H1 (cell line): ENCODE measurements around the gene SPOPL. TPM values are rescaled to one million over a fixed set of nuclear protein-coding genes. Genes with fewer than 3 reads are reported as not detected.

Source experiments
- CTCF ChIA-PET: fragments of 300-600 bp; sonication (Branson Sonifier 250); formaldehyde crosslinking; loops from one replicate; lab custom pipeline; 2021; ENCODE audit not compliant: partially characterized antibody; lab: Charles Lee
- POLR2A ChIA-PET: fragments of 300-600 bp; sonication (Branson Sonifier 250); formaldehyde crosslinking; loops from one replicate; lab custom pipeline; 2021; ENCODE audit warnings: inconsistent platforms; ENCODE audit not compliant: partially characterized antibody; lab: Charles Lee
- DNase-seq, 2 experiments: peaks; one replicate each; pipeline versions ENCODE4 v3.0.0 to v3.0.0-alpha.2; 2010 to 2022; ENCODE audit warnings: low spot score in 2 of 2, low read depth in 1 of 2, mixed read lengths in 1 of 2
- FAIRE-seq: peaks from 2 replicates; lab custom pipeline; 2011; peaks lifted over from hg19 to GRCh38; lab: Jason Lieb, UNC
- H2AFZ ChIP-seq: 2 replicates; pipeline ENCODE4 v1.8.1; 2012; ENCODE audit warnings: low read length, inconsistent platforms
- H2AK5ac ChIP-seq: 2 replicates; pipeline ENCODE4 v1.6.1; 2013; ENCODE audit warnings: low read depth, low read length
- H2BK120ac ChIP-seq: replicated peaks from 2 replicates; pipeline ENCODE3; 2013; ENCODE audit warnings: low read depth, low read length, inconsistent platforms
- H2BK12ac ChIP-seq: 2 replicates; pipeline ENCODE4 v1.6.1; 2013; ENCODE audit warnings: low read depth, low read length
- H2BK15ac ChIP-seq: 2 replicates; pipeline ENCODE4 v1.6.1; 2013; ENCODE audit warnings: low read length
- H2BK20ac ChIP-seq: 2 replicates; pipeline ENCODE4 v1.6.1; 2013; ENCODE audit warnings: low read length
- H2BK5ac ChIP-seq: 2 replicates; pipeline ENCODE4 v1.6.1; 2013; ENCODE audit warnings: low read depth, low read length
- H3K14ac ChIP-seq: 2 replicates; pipeline ENCODE4 v1.6.1; 2013; ENCODE audit warnings: inconsistent platforms; ENCODE audit not compliant: insufficient read length
- H3K18ac ChIP-seq: 2 replicates; pipeline ENCODE4 v1.6.1; 2013; ENCODE audit warnings: low read length; ENCODE audit errors: extremely low read depth
- H3K23ac ChIP-seq: 2 replicates; pipeline ENCODE4 v1.6.1; 2013; ENCODE audit warnings: inconsistent platforms; ENCODE audit not compliant: insufficient read length
- H3K23me2 ChIP-seq: 2 replicates; pipeline ENCODE4 v1.6.1; 2013; ENCODE audit warnings: low read depth, low read length
- H3K27ac ChIP-seq: 2 replicates; pipeline ENCODE4 v1.6.1; 2011; ENCODE audit warnings: low read depth, low read length, inconsistent platforms
- H3K27me3 ChIP-seq, 4 experiments: replicated peaks in 1 of 4; 1 replicate in 1 of 4; 2 replicates in 3 of 4; pipeline versions ENCODE4 v1.6.1 to v1.8.1; 2011 to 2013; ENCODE audit warnings: low read length in 3 of 4, mild to moderate bottlenecking in 3 of 4, inconsistent platforms in 2 of 4, mixed read lengths in 2 of 4, moderate library complexity in 1 of 4; ENCODE audit not compliant: control insufficient read depth in 3 of 4, insufficient read depth in 3 of 4; ENCODE audit errors: extremely low read depth in 1 of 4
- H3K36me3 ChIP-seq, 4 experiments: 2 replicates each; pipeline versions ENCODE4 v1.6.1 to v1.8.1; 2011 to 2013; ENCODE audit warnings: mild to moderate bottlenecking in 4 of 4, low read length in 3 of 4, moderate library complexity in 2 of 4, control low read depth in 1 of 4, inconsistent platforms in 1 of 4; ENCODE audit not compliant: insufficient read depth in 4 of 4, control insufficient read depth in 2 of 4
- H3K4ac ChIP-seq: replicated peaks from 2 replicates; pipeline ENCODE3; 2013; ENCODE audit warnings: low read length, low read depth, mixed read lengths, inconsistent platforms; ENCODE audit not compliant: insufficient read length
- H3K4me1 ChIP-seq, 4 experiments: replicated peaks in 1 of 4; 1 replicate in 1 of 4; 2 replicates in 3 of 4; pipeline versions ENCODE4 v1.6.1 to v1.8.1; 2011 to 2013; ENCODE audit warnings: low read length in 3 of 4, inconsistent platforms in 2 of 4, mixed read lengths in 1 of 4; ENCODE audit not compliant: insufficient read depth in 4 of 4, control insufficient read depth in 3 of 4
- H3K4me2 ChIP-seq, 2 experiments: 2 replicates each; pipeline versions ENCODE4 v1.6.1 to v1.8.1; 2011 to 2013; ENCODE audit warnings: low read depth in 2 of 2, low read length in 2 of 2, control low read depth in 1 of 2, inconsistent platforms in 1 of 2, mild to moderate bottlenecking in 1 of 2; ENCODE audit not compliant: insufficient read depth in 1 of 2
- H3K4me3 ChIP-seq, 4 experiments: fragments of 200-600, 300-600 bp in 1 of 4; sonication (generic), shearing (Covaris generic), sonication (Bioruptor Twin) in 1 of 4; 2 replicates each; pipeline versions ENCODE4 v1.5.1 to v1.8.1; 2011 to 2016; ENCODE audit warnings: low read length in 4 of 4, low read depth in 3 of 4, control low read depth in 2 of 4, inconsistent platforms in 2 of 4, mild to moderate bottlenecking in 2 of 4, mixed read lengths in 1 of 4, moderate library complexity in 1 of 4; ENCODE audit not compliant: insufficient read depth in 2 of 4; ENCODE audit errors: extremely low read depth in 1 of 4
- H3K56ac ChIP-seq: replicated peaks from 2 replicates; pipeline ENCODE3; 2013; ENCODE audit warnings: low read depth, mild to moderate bottlenecking, mixed read lengths, low read length, inconsistent platforms; ENCODE audit not compliant: insufficient read length
- H3K79me1 ChIP-seq: 2 replicates; pipeline ENCODE4 v1.6.1; 2013; ENCODE audit warnings: low read depth, low read length, control low read depth
- H3K79me2 ChIP-seq, 2 experiments: 2 replicates each; pipeline versions ENCODE4 v1.6.1 to v1.8.1; 2012 to 2013; ENCODE audit warnings: low read length in 2 of 2, mild to moderate bottlenecking in 2 of 2, inconsistent platforms in 1 of 2; ENCODE audit not compliant: insufficient read depth in 2 of 2, control insufficient read depth in 1 of 2
- H3K9ac ChIP-seq, 4 experiments: replicated peaks in 1 of 4; 1 replicate in 1 of 4; 2 replicates in 3 of 4; pipeline versions ENCODE4 v1.6.1 to v1.8.1; 2011 to 2013; ENCODE audit warnings: low read depth in 3 of 4, low read length in 3 of 4, control low read depth in 2 of 4, mild to moderate bottlenecking in 2 of 4, moderate library complexity in 2 of 4, inconsistent platforms in 1 of 4; ENCODE audit errors: extremely low read depth in 1 of 4
- H3K9me3 ChIP-seq, 2 experiments: 2 replicates each; pipeline versions ENCODE4 v1.6.1 to v1.8.1; 2012 to 2013; ENCODE audit warnings: mild to moderate bottlenecking in 2 of 2, moderate library complexity in 2 of 2, control low read depth in 1 of 2, inconsistent platforms in 1 of 2, low read depth in 1 of 2, low read length in 1 of 2, mixed read lengths in 1 of 2; ENCODE audit not compliant: insufficient read depth in 2 of 2
- H4K20me1 ChIP-seq, 2 experiments: replicated peaks in 1 of 2; 2 replicates each; pipeline versions ENCODE3 to v1.8.1; 2011 to 2013; ENCODE audit warnings: inconsistent platforms in 2 of 2, low read length in 2 of 2, mild to moderate bottlenecking in 1 of 2; ENCODE audit not compliant: insufficient read depth in 2 of 2, control insufficient read depth in 1 of 2
- H4K5ac ChIP-seq: 2 replicates; pipeline ENCODE4 v1.6.1; 2013; ENCODE audit warnings: low read length, low read depth, mixed read lengths, inconsistent platforms; ENCODE audit not compliant: insufficient read length
- H4K8ac ChIP-seq: 2 replicates; pipeline ENCODE4 v1.8.0; 2013; ENCODE audit warnings: mild to moderate bottlenecking, moderate library complexity, low read length, inconsistent platforms; ENCODE audit not compliant: insufficient read depth; ENCODE audit errors: extremely low read depth
- H4K91ac ChIP-seq: replicated peaks from 2 replicates; pipeline ENCODE3; 2013; ENCODE audit warnings: low read length, mixed read lengths, inconsistent platforms; ENCODE audit not compliant: insufficient read length
- CREB1 ChIP-seq: IDR thresholded peaks from 2 replicates; pipeline ENCODE4 v1.6.1; 2012; ENCODE audit warnings: inconsistent platforms
- CTBP2 ChIP-seq: IDR thresholded peaks from 2 replicates; pipeline ENCODE4 v1.7.0; 2011; ENCODE audit warnings: borderline replicate concordance, mild to moderate bottlenecking, moderate library complexity, mixed read lengths, low read length; ENCODE audit not compliant: insufficient read depth, insufficient read length
- EP300 ChIP-seq, 2 experiments: IDR thresholded peaks; 1 replicate in 1 of 2; 2 replicates in 1 of 2; pipeline ENCODE4 v1.6.1; 2011 to 2012; ENCODE audit warnings: low read depth in 2 of 2, low read length in 2 of 2, mild to moderate bottlenecking in 2 of 2, borderline replicate concordance in 1 of 2, inconsistent platforms in 1 of 2, moderate library complexity in 1 of 2
- FOSL1 ChIP-seq: IDR thresholded peaks from 2 replicates; pipeline ENCODE4 v1.6.1; 2011; ENCODE audit warnings: mild to moderate bottlenecking, low read depth, low read length, moderate library complexity; ENCODE audit not compliant: insufficient read depth
- KDM1A ChIP-seq: fragments of 200-600, 300-600 bp; sonication (generic); IDR thresholded peaks from 2 replicates; pipeline ENCODE4 v1.7.1; 2016; ENCODE audit warnings: mild to moderate bottlenecking, low read length, borderline replicate concordance
- KDM4A ChIP-seq: IDR thresholded peaks from one replicate; pipeline ENCODE4 v1.7.1; 2012; ENCODE audit warnings: low read depth, mild to moderate bottlenecking, moderate library complexity, low read length, inconsistent platforms; ENCODE audit not compliant: severe bottlenecking
- KDM5A ChIP-seq: fragments of 200-600 bp; IDR thresholded peaks from 2 replicates; pipeline ENCODE4 v1.7.1; 2012; ENCODE audit warnings: mild to moderate bottlenecking, low read length, inconsistent platforms, mixed read lengths
- NRF1 ChIP-seq: IDR thresholded peaks from 2 replicates; pipeline ENCODE4 v1.6.1; 2011; ENCODE audit warnings: mild to moderate bottlenecking, low read depth, low read length, improper control_type of control experiment
- POLR2AphosphoS5 ChIP-seq: IDR thresholded peaks from 2 replicates; pipeline ENCODE4 v1.6.1; 2011; ENCODE audit warnings: low read depth, low read length
- SP1 ChIP-seq: IDR thresholded peaks from 2 replicates; pipeline ENCODE4 v1.6.1; 2011; ENCODE audit warnings: low read depth, low read length
- SRF ChIP-seq: IDR thresholded peaks from 2 replicates; pipeline ENCODE4 v1.6.1; 2011; ENCODE audit warnings: mild to moderate bottlenecking, low read depth, low read length, moderate library complexity
- TEAD4 ChIP-seq: IDR thresholded peaks from 2 replicates; pipeline ENCODE4 v1.6.1; 2012; ENCODE audit warnings: low read depth, low read length, inconsistent platforms, mixed read lengths
- WGBS, 2 experiments: shearing (Covaris generic) in 1 of 2; methylation state at CpG; one replicate each; pipeline versions ENCODE4 v1.1.6 to v1.1.7; 2013 to 2015; ENCODE audit warnings: low lambda C conversion rate in 2 of 2, mixed read lengths in 2 of 2, inconsistent platforms in 1 of 2, low coverage in 1 of 2, missing lambda C conversion rate in 1 of 2; ENCODE audit not compliant: insufficient replicate concordance in 2 of 2, insufficient coverage in 1 of 2, insufficient read length in 1 of 2; ENCODE audit errors: extremely low coverage in 1 of 2, missing lambda C conversion rate in 1 of 2; 5-methylcytosine and 5-hydroxymethylcytosine counted together
- polyA plus RNA-seq, 7 experiments: library from polyadenylated mRNA; depleted of rRNA in 3 of 7; stranded (reverse) in 5 of 7; unstranded in 2 of 7; fragments of >200 nt in 5 of 7; fragments of 200-250 nt in 2 of 7; gene quantifications; 1 replicate in 5 of 7; 2 replicates in 1 of 7; 4 replicates in 1 of 7; pipeline versions ENCODE4 v1.2.1 to v1.2.3, GENCODE V29; 2011 to 2013; ENCODE audit warnings: missing spikeins in 2 of 7, mixed read lengths in 2 of 7
- total RNA-seq: library from RNA; stranded (reverse); fragmentation: NEBNext Ultra II Directional; extraction: Animal tissue kit (Norgen Biotek cat#: 25700); gene quantifications from 2 replicates; pipeline ENCODE4 v1.2.1, GENCODE V29; 2021
- TF ChIP-seq, protein P1 (sequence below): IDR thresholded peaks from 2 replicates; pipeline ENCODE4 v1.6.1; 2011; ENCODE audit warnings: low read length, improper control_type of control experiment

Gene SPOPL
- total and polyA plus RNA-seq, 2 of the 8 experiments (the other 6 are each of a cell fraction or from before 2014, with no cell fraction given): 1.9 to 14.5 TPM

- H3K27me3 ChIP-seq: no peaks in the 10 kb centered on the region
- H4K20me1 ChIP-seq: no peaks in the 10 kb centered on the region
- 90% methylated on average over 3 of the region's 3 CpGs; no CpG with 5 or more reads in 1 of the 2 experiments for WGBS, 2 experiments
- TF ChIP-seq CREB1: no peak
- no peak for TF ChIP-seq TEAD4
- no peak for TF ChIP-seq SRF
- TF ChIP-seq KDM1A: no peak
- no peak for TF ChIP-seq KDM5A
- TF ChIP-seq KDM4A: no peak
- TF ChIP-seq FOSL1: no peak
- TF ChIP-seq POLR2AphosphoS5: no peak
- no peak for TF ChIP-seq EP300 (IDR thresholded peaks at IDR 0.05; ENCODE audit: borderline replicate concordance in 1 of 2, low read depth in 2 of 2, low read length in 2 of 2)
- no peak for TF ChIP-seq SP1
- no peak for TF ChIP-seq NRF1
- no peak for TF ChIP-seq CTBP2
- TF ChIP-seq, protein P1, sequence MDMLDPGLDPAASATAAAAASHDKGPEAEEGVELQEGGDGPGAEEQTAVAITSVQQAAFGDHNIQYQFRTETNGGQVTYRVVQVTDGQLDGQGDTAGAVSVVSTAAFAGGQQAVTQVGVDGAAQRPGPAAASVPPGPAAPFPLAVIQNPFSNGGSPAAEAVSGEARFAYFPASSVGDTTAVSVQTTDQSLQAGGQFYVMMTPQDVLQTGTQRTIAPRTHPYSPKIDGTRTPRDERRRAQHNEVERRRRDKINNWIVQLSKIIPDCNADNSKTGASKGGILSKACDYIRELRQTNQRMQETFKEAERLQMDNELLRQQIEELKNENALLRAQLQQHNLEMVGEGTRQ: no peak
Measured at GRCh38 chr2:138550670-138551287, 49.2 kb downstream of the SPOPL start.

More at GRCh38 chr2:138550670-138551287, 49.2 kb downstream of the SPOPL start:
- no peak overlapping the region for H2AK5ac ChIP-seq
- no peak overlapping the region for H2BK5ac ChIP-seq
- ChIA-PET CTCF (no interaction called here), POLR2A (no interaction called here)
- peaks cover 0 to 4% (median 0%) of the 10 kb centered on the region in 4 experiments; a peak in 3 of 8 replicates for H3K36me3 ChIP-seq
- H3K14ac ChIP-seq: no peak overlapping the region
- H3K23me2 ChIP-seq: no peaks in the 10 kb centered on the region
- no peak overlapping the region for H4K91ac ChIP-seq
- no peak overlapping the region for H3K4me3 ChIP-seq
- no peak overlapping the region for H4K5ac ChIP-seq
- H3K23ac ChIP-seq: no peak overlapping the region
- H3K4ac ChIP-seq: no peak overlapping the region
- H2BK15ac ChIP-seq: no peak overlapping the region
- H3K9ac ChIP-seq: no peak overlapping the region
- no peak overlapping the region for H2AFZ ChIP-seq
- no peak for FAIRE-seq
- H3K56ac ChIP-seq: no peak overlapping the region
- H4K8ac ChIP-seq: no peak overlapping the region
- H3K4me2 ChIP-seq: no peak overlapping the region
- H2BK20ac ChIP-seq: no peak overlapping the region
- DNase-seq: no peak
- H2BK12ac ChIP-seq: no peak overlapping the region
- H3K79me1 ChIP-seq: no peaks in the 10 kb centered on the region
- no peak overlapping the region for H3K18ac ChIP-seq
- H3K79me2 ChIP-seq: peaks cover 0 to 30% of the 10 kb centered on the region in 2 experiments; a peak in 2 of 4 replicates
- H3K4me1 ChIP-seq: no peaks in the 10 kb centered on the region
- no peak overlapping the region for H2BK120ac ChIP-seq
- H3K9me3 ChIP-seq: no peaks in the 10 kb centered on the region
- no peak overlapping the region for H3K27ac ChIP-seq
